Mesenchymal stem cell (in vitro differentiated cells and primary cell): ENCODE measurements around the gene ELK3. TPM values are rescaled to one million over a fixed set of nuclear protein-coding genes. Genes with fewer than 3 reads are reported as not detected.

Experiments used
- DNase-seq: peaks from one replicate; pipeline ENCODE4 v3.0.0-alpha.2; 2013
- H2AFZ ChIP-seq: one replicate; pipeline ENCODE4 v1.6.1; 2013; ENCODE audit warnings: low read depth, mild to moderate bottlenecking, control low read depth, inconsistent platforms, low read length, moderate library complexity
- H2AK5ac ChIP-seq: 2 replicates; pipeline ENCODE4 v1.6.1; 2013; ENCODE audit warnings: low read length, moderate library complexity, mild to moderate bottlenecking, inconsistent platforms; ENCODE audit not compliant: severe bottlenecking
- H2BK120ac ChIP-seq: one replicate; pipeline ENCODE4 v1.6.1; 2013; ENCODE audit warnings: low read depth, mild to moderate bottlenecking, inconsistent platforms, low read length, moderate library complexity
- H2BK12ac ChIP-seq, 2 experiments: one replicate each; pipeline ENCODE4 v1.6.1; 2013; ENCODE audit warnings: inconsistent platforms in 2 of 2, low read length in 2 of 2, mild to moderate bottlenecking in 2 of 2, moderate library complexity in 2 of 2, control low read depth in 1 of 2
- H2BK15ac ChIP-seq: one replicate; pipeline ENCODE4 v1.6.1; 2013; ENCODE audit warnings: mild to moderate bottlenecking, low read depth, inconsistent platforms; ENCODE audit not compliant: poor library complexity, severe bottlenecking
- H2BK5ac ChIP-seq: 2 replicates; pipeline ENCODE4 v1.6.1; 2013; ENCODE audit warnings: low read depth, mild to moderate bottlenecking, low read length, control low read depth, inconsistent platforms; ENCODE audit not compliant: poor library complexity, severe bottlenecking
- H3K14ac ChIP-seq, 2 experiments: one replicate each; pipeline ENCODE4 v1.6.1; 2013; ENCODE audit warnings: inconsistent platforms in 2 of 2, low read length in 2 of 2, control low read depth in 1 of 2, mild to moderate bottlenecking in 1 of 2, moderate library complexity in 1 of 2
- H3K18ac ChIP-seq, 2 experiments: one replicate each; pipeline ENCODE4 v1.6.1; 2013; ENCODE audit warnings: inconsistent platforms in 2 of 2, low read length in 2 of 2, control low read depth in 1 of 2, low read depth in 1 of 2, mild to moderate bottlenecking in 1 of 2
- H3K23ac ChIP-seq, 2 experiments: one replicate each; pipeline ENCODE4 v1.6.1; 2013; ENCODE audit warnings: inconsistent platforms in 2 of 2, low read length in 2 of 2, mild to moderate bottlenecking in 2 of 2, moderate library complexity in 2 of 2, control low read depth in 1 of 2
- H3K27ac ChIP-seq: 2 replicates; pipeline ENCODE4 v1.5.1; 2013; ENCODE audit warnings: mild to moderate bottlenecking, moderate library complexity, low read length, control low read depth, inconsistent platforms; ENCODE audit not compliant: poor library complexity, severe bottlenecking
- H3K27me3 ChIP-seq, 2 experiments: 2 replicates each; pipeline versions ENCODE4 v1.6.1 to v1.7.0; 2013; ENCODE audit warnings: low read length in 2 of 2, mild to moderate bottlenecking in 2 of 2, moderate library complexity in 2 of 2, control low read depth in 1 of 2, inconsistent platforms in 1 of 2; ENCODE audit not compliant: control insufficient read depth in 1 of 2, insufficient read depth in 1 of 2
- H3K36me3 ChIP-seq, 2 experiments: 2 replicates each; pipeline versions ENCODE4 v1.6.1 to v1.7.0; 2013; ENCODE audit warnings: low read length in 2 of 2, control low read depth in 1 of 2, inconsistent platforms in 1 of 2, low read depth in 1 of 2, mild to moderate bottlenecking in 1 of 2; ENCODE audit not compliant: insufficient read depth in 2 of 2, control insufficient read depth in 1 of 2
- H3K4ac ChIP-seq, 2 experiments: one replicate each; pipeline ENCODE4 v1.6.1; 2013; ENCODE audit warnings: inconsistent platforms in 2 of 2, low read length in 2 of 2, mild to moderate bottlenecking in 2 of 2, moderate library complexity in 2 of 2, control low read depth in 1 of 2, low read depth in 1 of 2
- H3K4me1 ChIP-seq: 2 replicates; pipeline ENCODE4 v1.6.1; 2013; ENCODE audit warnings: low read depth, low read length, control low read depth; ENCODE audit not compliant: control insufficient read depth, insufficient read depth
- H3K4me2 ChIP-seq: 2 replicates; pipeline ENCODE4 v1.6.1; 2013; ENCODE audit warnings: low read length, mild to moderate bottlenecking, inconsistent platforms; ENCODE audit not compliant: poor library complexity, severe bottlenecking
- H3K4me3 ChIP-seq, 2 experiments: 2 replicates each; pipeline versions ENCODE4 v1.5.1 to v1.7.0; 2013; ENCODE audit warnings: low read length in 2 of 2, mild to moderate bottlenecking in 2 of 2, control low read depth in 1 of 2, low read depth in 1 of 2; ENCODE audit not compliant: insufficient read depth in 1 of 2
- H3K79me1 ChIP-seq: replicated peaks from 2 replicates; pipeline ENCODE4 v1.6.1; 2013; ENCODE audit warnings: mild to moderate bottlenecking, control low read depth, low read length, inconsistent platforms; ENCODE audit not compliant: poor library complexity, severe bottlenecking
- H3K9ac ChIP-seq: 2 replicates; pipeline ENCODE4 v1.7.0; 2013; ENCODE audit warnings: mild to moderate bottlenecking, low read length, moderate library complexity
- H3K9me3 ChIP-seq: 2 replicates; pipeline ENCODE4 v1.7.0; 2013; ENCODE audit warnings: mild to moderate bottlenecking, low read length; ENCODE audit not compliant: control insufficient read depth
- H4K8ac ChIP-seq: one replicate; pipeline ENCODE4 v1.6.1; 2013; ENCODE audit warnings: inconsistent platforms, mild to moderate bottlenecking, low read length, moderate library complexity
- H4K91ac ChIP-seq: one replicate; pipeline ENCODE4 v1.6.1; 2013; ENCODE audit warnings: mild to moderate bottlenecking, low read length, inconsistent platforms
- WGBS: methylation state at CpG from one replicate; pipeline ENCODE4 v1.1.7; 2013; ENCODE audit warnings: mixed read lengths; 5-methylcytosine and 5-hydroxymethylcytosine counted together
- polyA plus RNA-seq, 2 experiments: library from polyadenylated mRNA; stranded (reverse); fragments of 200-250 nt; gene quantifications; one replicate each; pipeline ENCODE4 v1.2.3, GENCODE V29; 2013

The ELK3 gene
- 62.4 TPM for polyA plus RNA-seq (2013, experiment 1 of 2)
- 63.9 TPM for polyA plus RNA-seq (2013, experiment 2 of 2)

- peak; percentile 82 for DNase-seq
- Histone ChIP-seq H3K23ac (peak within 1 kb of the TSS in 1 of 2 experiments; percentile 100), H3K9me3 (no peaks in the 10 kb centered on the region), H2BK120ac (peak within 1 kb of the TSS; percentile 99), H3K18ac (peak within 1 kb of the TSS; percentile 100), H2BK5ac (peak within 1 kb of the TSS; percentile 94), H3K36me3 (no peaks in the 10 kb centered on the region), H2BK12ac (peak within 1 kb of the TSS; percentile 96 to 98), H3K79me1 (peaks cover 2% of the 10 kb centered on the region), H2AFZ (peak within 1 kb of the TSS; percentile 29), H3K4me2 (peak within 1 kb of the TSS; percentile 96), H3K14ac (peak within 1 kb of the TSS; percentile 84 to 94), H3K4ac (peak within 1 kb of the TSS; percentile 87 to 94), H3K27ac (peak within 1 kb of the TSS; percentile 97), H3K4me1 (peaks cover 2% of the 10 kb centered on the region), H3K4me3 (peak within 1 kb of the TSS; percentile 97 to 98), H2AK5ac (peak within 1 kb of the TSS; percentile 84), H2BK15ac (peak within 1 kb of the TSS; percentile 100), H3K27me3 (no peaks in the 10 kb centered on the region), H4K91ac (peak within 1 kb of the TSS; percentile 99), H3K9ac (peak within 1 kb of the TSS; percentile 98), H4K8ac (peak within 1 kb of the TSS; percentile 99)
- WGBS = 8% methylated on average over 34 of the region's 75 CpGs
Measured at GRCh38 chr12:96193725-96194575, at the start of gene ELK3. Gene ELK3, plus strand, starts transcription at chr12:96194375.

- Histone ChIP-seq H2BK12ac (no peak overlapping the region), H3K36me3 (no peaks in the 10 kb centered on the region), H3K23ac (no peak overlapping the region), H3K14ac (no peak overlapping the region), H2BK15ac (no peak overlapping the region), H2AFZ (no peak overlapping the region), H3K9me3 (no peaks in the 10 kb centered on the region), H2BK120ac (no peak overlapping the region), H3K4me2 (no peak overlapping the region), H3K27me3 (no peaks in the 10 kb centered on the region), H4K91ac (no peak overlapping the region), H4K8ac (no peak overlapping the region), H3K4me1 (no peaks in the 10 kb centered on the region), H3K79me1 (no peaks in the 10 kb centered on the region), H2AK5ac (no peak overlapping the region), H3K4me3 (no peak overlapping the region), H3K18ac (no peak overlapping the region), H3K4ac (no peak overlapping the region), H3K9ac (no peak overlapping the region), H2BK5ac (no peak overlapping the region), H3K27ac (no peak overlapping the region)
- DNase-seq = no peak
- 92% methylated on average over 2 of the region's 2 CpGs for WGBS
Measured at GRCh38 chr12:96146747-96147146, 47.4 kb upstream of the ELK3 start.

DNA sequence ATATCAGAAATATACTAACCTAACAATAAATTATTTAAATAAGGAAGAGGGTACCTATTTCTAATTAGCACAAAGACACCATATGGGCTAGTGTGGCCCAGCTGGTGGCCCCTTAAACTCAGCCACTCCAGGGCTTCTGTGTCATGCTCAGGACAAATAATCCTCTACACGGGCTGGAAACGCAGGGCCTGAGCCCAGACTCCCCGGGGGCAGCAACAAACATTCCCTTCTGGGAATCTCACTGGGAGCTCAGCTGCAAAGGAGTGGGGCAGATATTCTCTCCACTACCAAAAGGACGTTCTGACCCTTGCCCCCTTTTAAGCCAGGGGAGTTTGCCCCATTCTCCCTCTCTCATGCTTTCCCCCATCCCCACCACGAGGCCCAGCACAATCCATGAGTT is 43.7 kb upstream of the ELK3 start:
- H3K18ac ChIP-seq = no peak overlapping the region

GRCh38 chr12:96152164-96152563 is 42.0 kb upstream of the ELK3 start:
- no peaks in the 10 kb centered on the region for H3K27me3 ChIP-seq
- H2BK15ac ChIP-seq = no peak overlapping the region
- no peak overlapping the region for H3K4me3 ChIP-seq
- H3K14ac ChIP-seq = no peak overlapping the region
- no peaks in the 10 kb centered on the region for H3K79me1 ChIP-seq
- no peak overlapping the region for H2BK12ac ChIP-seq
- no peak overlapping the region for H3K4ac ChIP-seq
- H3K27ac ChIP-seq = no peak overlapping the region
- no peak overlapping the region for H4K8ac ChIP-seq
- 86% methylated on average over 11 of the region's 11 CpGs for WGBS
- H2AK5ac ChIP-seq = no peak overlapping the region
- no peak overlapping the region for H2BK120ac ChIP-seq
- no peak for DNase-seq
- H3K4me2 ChIP-seq = no peak overlapping the region
- no peaks in the 10 kb centered on the region for H3K9me3 ChIP-seq
- H3K18ac ChIP-seq = no peak overlapping the region
- no peaks in the 10 kb centered on the region for H3K36me3 ChIP-seq
- H2AFZ ChIP-seq = no peak overlapping the region
- H2BK5ac ChIP-seq = no peak overlapping the region
- no peak overlapping the region for H3K23ac ChIP-seq
- H4K91ac ChIP-seq = no peak overlapping the region
- H3K9ac ChIP-seq = no peak overlapping the region
- H3K4me1 ChIP-seq = no peaks in the 10 kb centered on the region

More for the DNA sequence above, 43.7 kb upstream of the ELK3 start:
- Histone ChIP-seq H3K4ac (no peak overlapping the region), H2BK15ac (no peak overlapping the region), H2BK120ac (no peak overlapping the region), H3K27ac (no peak overlapping the region), H4K91ac (no peak overlapping the region), H3K4me3 (no peak overlapping the region), H3K9ac (no peak overlapping the region), H3K4me1 (no peaks in the 10 kb centered on the region), H2AK5ac (no peak overlapping the region), H3K9me3 (no peaks in the 10 kb centered on the region), H3K27me3 (no peaks in the 10 kb centered on the region), H3K14ac (no peak overlapping the region), H2BK12ac (no peak overlapping the region), H3K4me2 (no peak overlapping the region), H3K36me3 (no peaks in the 10 kb centered on the region), H3K23ac (no peak overlapping the region), H3K79me1 (no peaks in the 10 kb centered on the region), H4K8ac (no peak overlapping the region), H2BK5ac (no peak overlapping the region), H2AFZ (no peak overlapping the region)
- 77% methylated on average over 5 of the region's 5 CpGs for WGBS
- DNase-seq = no peak
